Osteocyte (in vitro differentiated cells): Measurements from ENCODE around the gene M1AP. TPM values are rescaled to one million over a fixed set of nuclear protein-coding genes. Genes with fewer than 3 reads are reported as not detected.

ENCODE experiments used
- DNase-seq: peaks from one replicate; pipeline ENCODE4 v3.0.0; 2021; ENCODE audit warnings: mixed read lengths; ENCODE audit not compliant: unreplicated experiment; ENCODE audit errors: extremely low spot score
- H3K27ac Mint-ChIP-seq: one replicate; pipeline ENCODE4 v1.8.0; 2021; ENCODE audit warnings: mild to moderate bottlenecking, mixed read lengths; ENCODE audit not compliant: unreplicated experiment
- H3K27me3 Mint-ChIP-seq: one replicate; pipeline ENCODE4 v1.8.0; 2021; ENCODE audit warnings: mixed read lengths; ENCODE audit not compliant: unreplicated experiment
- H3K36me3 Mint-ChIP-seq: one replicate; pipeline ENCODE4 v1.8.0; 2021; ENCODE audit warnings: mixed read lengths; ENCODE audit not compliant: unreplicated experiment
- H3K4me1 Mint-ChIP-seq: one replicate; pipeline ENCODE4 v1.8.0; 2021; ENCODE audit warnings: mixed read lengths; ENCODE audit not compliant: unreplicated experiment
- H3K4me3 Mint-ChIP-seq: one replicate; pipeline ENCODE4 v1.8.0; 2021; ENCODE audit warnings: mild to moderate bottlenecking, moderate library complexity, mixed read lengths; ENCODE audit not compliant: unreplicated experiment
- H3K9me3 Mint-ChIP-seq: one replicate; pipeline ENCODE4 v1.8.0; 2021; ENCODE audit warnings: mixed read lengths; ENCODE audit not compliant: unreplicated experiment
- CTCF ChIP-seq: fragments of 200-600 bp; sonication (generic); IDR thresholded peaks from 2 replicates; pipeline ENCODE4 v1.5.0; 2021; ENCODE audit warnings: antibody characterized with exemption, mild to moderate bottlenecking, moderate library complexity
- total RNA-seq: library from RNA; stranded (reverse); gene quantifications from 2 replicates; pipeline ENCODE4 v1.2.1, GENCODE V29; 2021

M1AP gene
- total RNA-seq, 1 donor from 2014 or later = not detected

GRCh38 chr2:74685408-74685807 lies 37.3 kb upstream of the M1AP start:
- TF ChIP-seq CTCF = no peak
- Mint-ChIP-seq H3K4me3 (no peak overlapping the region), H3K27me3 (peaks cover 22% of the 10 kb centered on the region), H3K27ac (no peak overlapping the region), H3K36me3 (no peaks in the 10 kb centered on the region), H3K4me1 (no peaks in the 10 kb centered on the region), H3K9me3 (no peaks in the 10 kb centered on the region)
- DNase-seq = no peak

- Mint-ChIP-seq H3K4me1 (no peaks in the 10 kb centered on the region), H3K27ac (no peak overlapping the region), H3K9me3 (no peaks in the 10 kb centered on the region), H3K27me3 (peaks cover 7% of the 10 kb centered on the region), H3K36me3 (peaks cover 13% of the 10 kb centered on the region), H3K4me3 (no peak overlapping the region)
- no peak for DNase-seq
- TF ChIP-seq CTCF = no peak
Observed at GRCh38 chr2:74682501-74682900, 34.4 kb upstream of the M1AP start.

GRCh38 chr2:74679615-74680014 lies 31.5 kb upstream of the M1AP start:
- DNase-seq = no peak
- Mint-ChIP-seq H3K4me1 (no peaks in the 10 kb centered on the region), H3K27me3 (no peaks in the 10 kb centered on the region), H3K36me3 (peaks cover 24% of the 10 kb centered on the region), H3K27ac (no peak overlapping the region), H3K4me3 (no peak overlapping the region), H3K9me3 (no peaks in the 10 kb centered on the region)
- no peak for TF ChIP-seq CTCF

GRCh38 chr2:74676331-74676730 lies 28.2 kb upstream of the M1AP start:
- Mint-ChIP-seq H3K9me3 (no peaks in the 10 kb centered on the region), H3K27me3 (no peaks in the 10 kb centered on the region), H3K4me1 (no peaks in the 10 kb centered on the region), H3K4me3 (no peak overlapping the region), H3K36me3 (peaks cover 24% of the 10 kb centered on the region), H3K27ac (no peak overlapping the region)
- no peak for TF ChIP-seq CTCF
- no peak for DNase-seq

GRCh38 chr2:74675090-74675489 lies 27.0 kb upstream of the M1AP start:
- no peak overlapping the region for H3K4me3 Mint-ChIP-seq
- DNase-seq = no peak
- no peaks in the 10 kb centered on the region for H3K9me3 Mint-ChIP-seq
- H3K27me3 Mint-ChIP-seq = no peaks in the 10 kb centered on the region
- H3K4me1 Mint-ChIP-seq = no peaks in the 10 kb centered on the region
- no peak for TF ChIP-seq CTCF
- peaks cover 24% of the 10 kb centered on the region for H3K36me3 Mint-ChIP-seq
- no peak overlapping the region for H3K27ac Mint-ChIP-seq
